HEK293 (cell line): ENCODE measurements around the gene TBC1D16.
A peak's percentile ranks its signal among the peaks of the same experiment; 100 is the strongest.

ENCODE experiments used
- HOXD13 ChIP-seq: sonication (generic); formaldehyde crosslinking; IDR thresholded peaks from 2 replicates; pipeline ENCODE4 v1.8.0; 2022; ENCODE audit warnings: missing genetic modification reagents, borderline replicate concordance
- KLF1 ChIP-seq: fragments of 450-650 bp; formaldehyde crosslinking; IDR thresholded peaks from 2 replicates; pipeline ENCODE4 v1.5.1; 2016; ENCODE audit warnings: missing biosample characterization, missing genetic modification characterization
- KLF7 ChIP-seq: fragments of 450-650 bp; formaldehyde crosslinking; IDR thresholded peaks from 2 replicates; pipeline ENCODE4 v1.5.1; 2016; ENCODE audit warnings: missing biosample characterization, missing genetic modification characterization, borderline replicate concordance
- OVOL3 ChIP-seq: fragments of 450-650 bp; formaldehyde crosslinking; IDR thresholded peaks from 2 replicates; pipeline ENCODE4 v1.5.1; 2016; ENCODE audit warnings: missing biosample characterization, missing genetic modification characterization
- SP2 ChIP-seq: fragments of 450-650 bp; formaldehyde crosslinking; IDR thresholded peaks from 2 replicates; pipeline ENCODE4 v1.5.1; 2016; ENCODE audit warnings: missing biosample characterization, missing genetic modification characterization
- ZBTB1 ChIP-seq: fragments of 450-650 bp; formaldehyde crosslinking; IDR thresholded peaks from 2 replicates; pipeline ENCODE4 v1.5.1; 2016; ENCODE audit warnings: missing biosample characterization, missing genetic modification characterization
- ZBTB17 ChIP-seq: fragments of 450-650 bp; formaldehyde crosslinking; IDR thresholded peaks from 2 replicates; pipeline ENCODE4 v1.5.1; 2016; ENCODE audit warnings: missing biosample characterization, missing genetic modification characterization
- ZBTB8A ChIP-seq: fragments of 450-650 bp; formaldehyde crosslinking; IDR thresholded peaks from 2 replicates; pipeline ENCODE4 v1.5.1; 2016; ENCODE audit warnings: missing biosample characterization, missing genetic modification characterization
- ZEB2 ChIP-seq: fragments of 450-650 bp; formaldehyde crosslinking; IDR thresholded peaks from 2 replicates; pipeline ENCODE4 v1.5.1; 2016; ENCODE audit warnings: missing biosample characterization, missing genetic modification characterization
- ZIC2 ChIP-seq: fragments of 450-650 bp; formaldehyde crosslinking; IDR thresholded peaks from 2 replicates; pipeline ENCODE4 v1.5.1; 2016; ENCODE audit warnings: missing biosample characterization, missing genetic modification characterization
- ZNF132 ChIP-seq: fragments of 450-650 bp; formaldehyde crosslinking; IDR thresholded peaks from 2 replicates; pipeline ENCODE4 v1.5.1; 2017; ENCODE audit warnings: missing biosample characterization, missing genetic modification characterization, borderline replicate concordance
- ZNF184 ChIP-seq: fragments of 450-650 bp; IDR thresholded peaks from 2 replicates; pipeline ENCODE4 v1.5.1; 2018; ENCODE audit warnings: missing biosample characterization, mild to moderate bottlenecking, missing genetic modification characterization
- ZNF221 ChIP-seq: fragments of 450-650 bp; formaldehyde crosslinking; IDR thresholded peaks from 2 replicates; pipeline ENCODE4 v1.5.1; 2017; ENCODE audit warnings: missing biosample characterization, missing genetic modification characterization, borderline replicate concordance
- ZNF350 ChIP-seq: fragments of 450-650 bp; formaldehyde crosslinking; IDR thresholded peaks from 2 replicates; pipeline ENCODE4 v1.5.0; 2017; ENCODE audit warnings: missing biosample characterization, mild to moderate bottlenecking, missing genetic modification characterization
- ZNF391 ChIP-seq: fragments of 450-650 bp; formaldehyde crosslinking; IDR thresholded peaks from 2 replicates; pipeline ENCODE4 v1.5.1; 2016; ENCODE audit warnings: low read depth, missing biosample characterization, missing genetic modification characterization, borderline replicate concordance
- ZNF394 ChIP-seq: fragments of 450-650 bp; formaldehyde crosslinking; IDR thresholded peaks from 2 replicates; pipeline ENCODE4 v1.5.1; 2016; ENCODE audit warnings: missing biosample characterization, missing genetic modification characterization, mild to moderate bottlenecking, moderate library complexity, borderline replicate concordance
- ZNF423 ChIP-seq: fragments of 450-650 bp; formaldehyde crosslinking; IDR thresholded peaks from 2 replicates; pipeline ENCODE4 v1.5.1; 2016; ENCODE audit warnings: missing biosample characterization, missing genetic modification characterization
- ZNF561 ChIP-seq: fragments of 450-650 bp; IDR thresholded peaks from 2 replicates; pipeline ENCODE4 v1.5.1; 2018; ENCODE audit warnings: missing biosample characterization, missing genetic modification characterization, borderline replicate concordance
- ZNF596 ChIP-seq: fragments of 450-650 bp; IDR thresholded peaks from 2 replicates; pipeline ENCODE4 v1.5.0; 2018; ENCODE audit warnings: missing biosample characterization, mild to moderate bottlenecking, missing genetic modification characterization, moderate library complexity
- ZNF621 ChIP-seq: fragments of 450-650 bp; formaldehyde crosslinking; IDR thresholded peaks from 2 replicates; pipeline ENCODE4 v1.5.1; 2017; ENCODE audit warnings: missing biosample characterization, missing genetic modification characterization
- ZNF629 ChIP-seq: fragments of 450-650 bp; formaldehyde crosslinking; IDR thresholded peaks from 2 replicates; pipeline ENCODE4 v1.5.1; 2017; ENCODE audit warnings: missing biosample characterization, missing genetic modification characterization
- ZNF707 ChIP-seq: fragments of 450-650 bp; formaldehyde crosslinking; IDR thresholded peaks from 2 replicates; pipeline ENCODE4 v1.5.1; 2016; ENCODE audit warnings: missing biosample characterization, missing genetic modification characterization
- ZNF76 ChIP-seq: fragments of 450-650 bp; formaldehyde crosslinking; IDR thresholded peaks from 2 replicates; pipeline ENCODE4; 2016; ENCODE audit warnings: low read depth, missing biosample characterization, missing genetic modification characterization, borderline replicate concordance
- ZNF843 ChIP-seq: fragments of 450-650 bp; formaldehyde crosslinking; IDR thresholded peaks from 2 replicates; pipeline ENCODE4 v1.5.1; 2016; ENCODE audit warnings: missing biosample characterization, missing genetic modification characterization
- TF ChIP-seq, protein P1 (sequence below): fragments of 450-650 bp; formaldehyde crosslinking; IDR thresholded peaks from 2 replicates; pipeline ENCODE4 v1.5.1; 2016; ENCODE audit warnings: missing biosample characterization, missing genetic modification characterization
- TF ChIP-seq, protein P2 (sequence below): fragments of 450-650 bp; formaldehyde crosslinking; conservative IDR thresholded peaks from 2 replicates; pipeline ENCODE4 v1.5.1; 2016; ENCODE audit warnings: low read depth, missing biosample characterization, missing genetic modification characterization
- TF ChIP-seq, protein P3 (sequence below): fragments of 450-650 bp; formaldehyde crosslinking; IDR thresholded peaks from 2 replicates; pipeline ENCODE4 v1.5.1; 2017; ENCODE audit warnings: missing biosample characterization, mild to moderate bottlenecking, missing genetic modification characterization, moderate library complexity
- TF ChIP-seq, protein P4 (sequence below): fragments of 450-650 bp; IDR thresholded peaks from 2 replicates; pipeline ENCODE4 v1.5.1; 2018; ENCODE audit warnings: missing biosample characterization, missing genetic modification characterization

TBC1D16 gene

DNA sequence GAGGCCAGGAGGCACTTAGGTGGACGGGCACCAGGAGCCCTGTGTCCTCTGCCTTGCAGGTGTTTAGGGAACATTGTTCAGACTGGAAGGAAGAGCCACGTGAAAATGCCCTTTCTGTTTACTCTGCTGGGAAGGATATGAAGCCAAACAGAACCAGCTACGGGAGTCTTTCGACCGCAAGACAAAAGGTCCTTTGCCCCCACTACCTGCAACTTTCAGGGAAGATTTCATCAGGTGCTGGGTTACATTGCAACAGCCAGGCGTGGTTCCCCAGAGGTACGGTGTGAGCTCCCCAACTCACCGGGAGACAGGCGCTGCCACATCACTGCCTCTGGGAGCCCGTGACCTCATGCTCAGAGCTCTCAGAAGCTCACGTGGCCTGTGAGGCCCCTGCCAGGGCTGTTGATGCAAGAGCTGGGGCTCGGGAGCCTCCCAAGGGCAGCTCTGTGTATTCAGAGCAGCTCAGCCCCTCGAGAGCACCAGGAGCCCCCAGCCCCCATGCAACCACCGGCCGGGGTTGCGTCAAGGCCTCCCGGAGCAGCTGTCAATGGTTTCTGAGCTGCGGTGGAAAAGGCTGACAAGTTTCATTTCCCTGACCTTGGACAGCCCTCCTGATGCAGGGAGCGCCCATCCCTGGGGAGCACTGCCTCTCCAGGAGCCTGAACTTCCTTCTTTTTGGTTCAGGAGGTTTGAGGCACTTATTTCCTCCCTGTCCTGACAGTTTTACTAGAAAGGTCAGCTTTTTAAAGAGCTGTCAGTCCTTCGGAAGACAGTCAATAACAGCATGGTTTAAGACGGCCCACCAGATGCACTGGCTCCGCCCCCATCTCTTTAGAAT lies 42.1 kb downstream of the TBC1D16 start (continued):
- TF ChIP-seq, protein P1, sequence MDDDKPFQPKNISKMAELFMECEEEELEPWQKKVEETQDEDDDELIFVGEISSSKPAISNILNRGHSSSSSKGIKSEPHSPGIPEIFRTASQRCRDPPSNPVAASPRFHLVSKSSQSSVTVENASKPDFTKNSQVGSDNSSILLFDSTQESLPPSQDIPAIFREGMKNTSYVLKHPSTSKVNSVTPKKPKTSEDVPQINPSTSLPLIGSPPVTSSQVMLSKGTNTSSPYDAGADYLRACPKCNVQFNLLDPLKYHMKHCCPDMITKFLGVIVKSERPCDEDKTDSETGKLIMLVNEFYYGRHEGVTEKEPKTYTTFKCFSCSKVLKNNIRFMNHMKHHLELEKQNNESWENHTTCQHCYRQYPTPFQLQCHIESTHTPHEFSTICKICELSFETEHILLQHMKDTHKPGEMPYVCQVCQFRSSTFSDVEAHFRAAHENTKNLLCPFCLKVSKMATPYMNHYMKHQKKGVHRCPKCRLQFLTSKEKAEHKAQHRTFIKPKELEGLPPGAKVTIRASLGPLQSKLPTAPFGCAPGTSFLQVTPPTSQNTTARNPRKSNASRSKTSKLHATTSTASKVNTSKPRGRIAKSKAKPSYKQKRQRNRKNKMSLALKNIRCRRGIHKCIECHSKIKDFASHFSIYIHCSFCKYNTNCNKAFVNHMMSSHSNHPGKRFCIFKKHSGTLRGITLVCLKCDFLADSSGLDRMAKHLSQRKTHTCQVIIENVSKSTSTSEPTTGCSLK (tag by site-specific recombination) = no peak
- TF ChIP-seq KLF1 (tag by site-specific recombination) = peak; percentile 70
- TF ChIP-seq ZEB2 (tag by site-specific recombination) = peak; percentile 99
- TF ChIP-seq ZNF221 (tag by site-specific recombination) = no peak
- peak; percentile 93 for TF ChIP-seq KLF7
- TF ChIP-seq ZNF350 (tag by site-specific recombination) = no peak
- TF ChIP-seq ZBTB17 = peak; percentile 98
- TF ChIP-seq SP2 (tag by site-specific recombination) = no peak
- TF ChIP-seq ZNF843 (tag by site-specific recombination) = 0 out of 2 replicates have a peak, but pooled peaks have one; percentile 50
- TF ChIP-seq ZNF621 (tag by site-specific recombination) = no peak
- TF ChIP-seq, protein P2, sequence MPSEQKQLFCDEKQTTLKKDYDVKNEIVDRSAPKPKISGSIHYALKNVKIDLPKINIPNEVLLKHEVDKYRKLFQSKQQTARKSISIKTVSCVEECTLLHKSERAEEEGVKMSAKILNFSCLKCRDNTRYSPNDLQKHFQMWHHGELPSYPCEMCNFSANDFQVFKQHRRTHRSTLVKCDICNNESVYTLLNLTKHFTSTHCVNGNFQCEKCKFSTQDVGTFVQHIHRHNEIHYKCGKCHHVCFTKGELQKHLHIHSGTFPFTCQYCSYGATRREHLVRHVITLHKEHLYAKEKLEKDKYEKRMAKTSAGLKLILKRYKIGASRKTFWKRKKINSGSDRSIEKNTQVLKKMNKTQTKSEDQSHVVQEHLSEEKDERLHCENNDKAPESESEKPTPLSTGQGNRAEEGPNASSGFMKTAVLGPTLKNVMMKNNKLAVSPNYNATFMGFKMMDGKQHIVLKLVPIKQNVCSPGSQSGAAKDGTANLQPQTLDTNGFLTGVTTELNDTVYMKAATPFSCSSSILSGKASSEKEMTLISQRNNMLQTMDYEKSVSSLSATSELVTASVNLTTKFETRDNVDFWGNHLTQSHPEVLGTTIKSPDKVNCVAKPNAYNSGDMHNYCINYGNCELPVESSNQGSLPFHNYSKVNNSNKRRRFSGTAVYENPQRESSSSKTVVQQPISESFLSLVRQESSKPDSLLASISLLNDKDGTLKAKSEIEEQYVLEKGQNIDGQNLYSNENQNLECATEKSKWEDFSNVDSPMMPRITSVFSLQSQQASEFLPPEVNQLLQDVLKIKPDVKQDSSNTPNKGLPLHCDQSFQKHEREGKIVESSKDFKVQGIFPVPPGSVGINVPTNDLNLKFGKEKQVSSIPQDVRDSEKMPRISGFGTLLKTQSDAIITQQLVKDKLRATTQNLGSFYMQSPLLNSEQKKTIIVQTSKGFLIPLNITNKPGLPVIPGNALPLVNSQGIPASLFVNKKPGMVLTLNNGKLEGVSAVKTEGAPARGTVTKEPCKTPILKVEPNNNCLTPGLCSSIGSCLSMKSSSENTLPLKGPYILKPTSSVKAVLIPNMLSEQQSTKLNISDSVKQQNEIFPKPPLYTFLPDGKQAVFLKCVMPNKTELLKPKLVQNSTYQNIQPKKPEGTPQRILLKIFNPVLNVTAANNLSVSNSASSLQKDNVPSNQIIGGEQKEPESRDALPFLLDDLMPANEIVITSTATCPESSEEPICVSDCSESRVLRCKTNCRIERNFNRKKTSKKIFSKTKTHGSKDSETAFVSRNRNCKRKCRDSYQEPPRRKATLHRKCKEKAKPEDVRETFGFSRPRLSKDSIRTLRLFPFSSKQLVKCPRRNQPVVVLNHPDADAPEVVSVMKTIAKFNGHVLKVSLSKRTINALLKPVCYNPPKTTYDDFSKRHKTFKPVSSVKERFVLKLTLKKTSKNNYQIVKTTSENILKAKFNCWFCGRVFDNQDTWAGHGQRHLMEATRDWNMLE (tag by site-specific recombination) = peak; percentile 40; the same call in 1 of the 2 replicates
- TF ChIP-seq HOXD13 (CRISPR knock-in tag) = peak; percentile 99
- TF ChIP-seq ZNF184 (tag by site-specific recombination) = no peak
- TF ChIP-seq, protein P3, sequence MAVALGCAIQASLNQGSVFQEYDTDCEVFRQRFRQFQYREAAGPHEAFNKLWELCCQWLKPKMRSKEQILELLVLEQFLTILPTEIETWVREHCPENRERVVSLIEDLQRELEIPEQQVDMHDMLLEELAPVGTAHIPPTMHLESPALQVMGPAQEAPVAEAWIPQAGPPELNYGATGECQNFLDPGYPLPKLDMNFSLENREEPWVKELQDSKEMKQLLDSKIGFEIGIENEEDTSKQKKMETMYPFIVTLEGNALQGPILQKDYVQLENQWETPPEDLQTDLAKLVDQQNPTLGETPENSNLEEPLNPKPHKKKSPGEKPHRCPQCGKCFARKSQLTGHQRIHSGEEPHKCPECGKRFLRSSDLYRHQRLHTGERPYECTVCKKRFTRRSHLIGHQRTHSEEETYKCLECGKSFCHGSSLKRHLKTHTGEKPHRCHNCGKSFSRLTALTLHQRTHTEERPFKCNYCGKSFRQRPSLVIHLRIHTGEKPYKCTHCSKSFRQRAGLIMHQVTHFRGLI (tag by site-specific recombination) = peak; percentile 34; the same call in 1 of the 2 replicates
- TF ChIP-seq ZNF132 (tag by site-specific recombination) = no peak
- peak; percentile 62 for TF ChIP-seq ZNF423 (tag by site-specific recombination)
- TF ChIP-seq ZBTB1 = no peak
- TF ChIP-seq ZIC2 (tag by site-specific recombination) = peak; percentile 96
- peak; percentile 66; the same call in 1 of the 2 replicates for TF ChIP-seq ZNF561
- peak; percentile 95 for TF ChIP-seq ZNF394
- peak; percentile 95 for TF ChIP-seq ZNF629
- peak; percentile 77; the same call in 1 of the 2 replicates for TF ChIP-seq ZNF76 (tag by site-specific recombination)
- peak; percentile 94 for TF ChIP-seq ZBTB8A (tag by site-specific recombination)
- TF ChIP-seq, protein P4, sequence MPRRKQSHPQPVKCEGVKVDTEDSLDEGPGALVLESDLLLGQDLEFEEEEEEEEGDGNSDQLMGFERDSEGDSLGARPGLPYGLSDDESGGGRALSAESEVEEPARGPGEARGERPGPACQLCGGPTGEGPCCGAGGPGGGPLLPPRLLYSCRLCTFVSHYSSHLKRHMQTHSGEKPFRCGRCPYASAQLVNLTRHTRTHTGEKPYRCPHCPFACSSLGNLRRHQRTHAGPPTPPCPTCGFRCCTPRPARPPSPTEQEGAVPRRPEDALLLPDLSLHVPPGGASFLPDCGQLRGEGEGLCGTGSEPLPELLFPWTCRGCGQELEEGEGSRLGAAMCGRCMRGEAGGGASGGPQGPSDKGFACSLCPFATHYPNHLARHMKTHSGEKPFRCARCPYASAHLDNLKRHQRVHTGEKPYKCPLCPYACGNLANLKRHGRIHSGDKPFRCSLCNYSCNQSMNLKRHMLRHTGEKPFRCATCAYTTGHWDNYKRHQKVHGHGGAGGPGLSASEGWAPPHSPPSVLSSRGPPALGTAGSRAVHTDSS (tag by site-specific recombination) = 0 out of 2 replicates have a peak, but pooled peaks have one; percentile 27
- 0 out of 2 replicates have a peak, but pooled peaks have one; percentile 57 for TF ChIP-seq ZNF391 (tag by site-specific recombination)
- TF ChIP-seq ZNF596 (tag by site-specific recombination) = no peak; the same call in 1 of the 2 replicates
- TF ChIP-seq ZNF707 = 0 out of 2 replicates have a peak, but pooled peaks have one; percentile 2
- TF ChIP-seq OVOL3 (tag by site-specific recombination) = no peak
